ENCODE results near the gene PUSL1.

The PUSL1 gene

GRCh38 chr1:1335792-1336248 is 27.4 kb downstream of the PUSL1 start:
- Histone ChIP-seq H2AK5ac (ENCODE audit: low read length, severe bottlenecking) (no peak overlapping the region), H3K4me3 (ENCODE audit: insufficient read depth in 1 of 2, low read depth in 1 of 2, low read length in 2 of 2) (no peak overlapping the region), H3K36me3 (ENCODE audit: control insufficient read depth in 1 of 2, insufficient read depth in 2 of 2, low read depth in 1 of 2, low read length in 2 of 2) (peaks cover 18 to 89% of the 10 kb centered on the region in 2 experiments), H3K4ac (ENCODE audit: low read depth in 1 of 2, low read length in 2 of 2) (no peak overlapping the region), H3K14ac (ENCODE audit: low read length in 2 of 2) (no peak overlapping the region), H4K8ac (ENCODE audit: low read length) (no peak overlapping the region), H3K9ac (ENCODE audit: low read length) (no peak overlapping the region), H2BK120ac (ENCODE audit: low read depth, low read length) (no peak overlapping the region), H3K79me1 (replicated peaks; ENCODE audit: low read length, poor library complexity, severe bottlenecking) (peaks cover 15% of the 10 kb centered on the region), H3K23ac (ENCODE audit: low read length in 2 of 2) (no peak overlapping the region), H3K4me1 (ENCODE audit: control insufficient read depth, insufficient read depth, low read depth, low read length) (peaks cover 20% of the 10 kb centered on the region), H3K27ac (ENCODE audit: low read length, poor library complexity, severe bottlenecking) (no peak overlapping the region), H2BK12ac (ENCODE audit: low read length in 2 of 2) (no peak overlapping the region), H3K4me2 (ENCODE audit: low read length, poor library complexity, severe bottlenecking) (no peak overlapping the region), H2AFZ (ENCODE audit: low read depth, low read length) (no peak overlapping the region), H2BK5ac (ENCODE audit: low read depth, low read length, poor library complexity, severe bottlenecking) (no peak overlapping the region), H3K9me3 (ENCODE audit: control insufficient read depth, low read length) (no peaks in the 10 kb centered on the region), H2BK15ac (ENCODE audit: low read depth, poor library complexity, severe bottlenecking) (no peak overlapping the region), H3K27me3 (ENCODE audit: control insufficient read depth in 1 of 2, insufficient read depth in 1 of 2, low read length in 2 of 2) (no peaks in the 10 kb centered on the region), H4K91ac (ENCODE audit: low read length) (no peak overlapping the region), H3K18ac (ENCODE audit: low read depth in 1 of 2, low read length in 2 of 2) (no peak overlapping the region)
- no peak for DNase-seq
- WGBS = 95% methylated on average over 21 of the region's 21 CpGs

GRCh38 chr1:1336446-1336845 is 28.0 kb downstream of the PUSL1 start:
- Histone ChIP-seq H3K36me3 (ENCODE audit: control insufficient read depth in 1 of 2, insufficient read depth in 2 of 2, low read depth in 1 of 2, low read length in 2 of 2) (peaks cover 25 to 96% of the 10 kb centered on the region in 2 experiments), H3K27me3 (ENCODE audit: control insufficient read depth in 1 of 2, insufficient read depth in 1 of 2, low read length in 2 of 2) (no peaks in the 10 kb centered on the region), H3K14ac (ENCODE audit: low read length in 2 of 2) (no peak overlapping the region), H2BK5ac (ENCODE audit: low read depth, low read length, poor library complexity, severe bottlenecking) (no peak overlapping the region), H3K4me3 (ENCODE audit: insufficient read depth in 1 of 2, low read depth in 1 of 2, low read length in 2 of 2) (no peak overlapping the region), H3K4me1 (ENCODE audit: control insufficient read depth, insufficient read depth, low read depth, low read length) (peaks cover 19% of the 10 kb centered on the region), H3K9ac (ENCODE audit: low read length) (no peak overlapping the region), H3K18ac (ENCODE audit: low read depth in 1 of 2, low read length in 2 of 2) (no peak overlapping the region), H4K8ac (ENCODE audit: low read length) (no peak overlapping the region), H4K91ac (ENCODE audit: low read length) (no peak overlapping the region), H3K4ac (ENCODE audit: low read depth in 1 of 2, low read length in 2 of 2) (no peak overlapping the region), H3K4me2 (ENCODE audit: low read length, poor library complexity, severe bottlenecking) (no peak overlapping the region), H3K23ac (ENCODE audit: low read length in 2 of 2) (no peak overlapping the region), H3K9me3 (ENCODE audit: control insufficient read depth, low read length) (no peaks in the 10 kb centered on the region), H2BK120ac (ENCODE audit: low read depth, low read length) (no peak overlapping the region), H3K79me1 (replicated peaks; ENCODE audit: low read length, poor library complexity, severe bottlenecking) (peaks cover 21% of the 10 kb centered on the region), H2AK5ac (ENCODE audit: low read length, severe bottlenecking) (no peak overlapping the region), H2BK15ac (ENCODE audit: low read depth, poor library complexity, severe bottlenecking) (no peak overlapping the region), H3K27ac (ENCODE audit: low read length, poor library complexity, severe bottlenecking) (no peak overlapping the region), H2BK12ac (ENCODE audit: low read length in 2 of 2) (no peak overlapping the region), H2AFZ (ENCODE audit: low read depth, low read length) (no peak overlapping the region)
- 98% methylated on average over 26 of the region's 26 CpGs for WGBS
- DNase-seq = no peak

DNA sequence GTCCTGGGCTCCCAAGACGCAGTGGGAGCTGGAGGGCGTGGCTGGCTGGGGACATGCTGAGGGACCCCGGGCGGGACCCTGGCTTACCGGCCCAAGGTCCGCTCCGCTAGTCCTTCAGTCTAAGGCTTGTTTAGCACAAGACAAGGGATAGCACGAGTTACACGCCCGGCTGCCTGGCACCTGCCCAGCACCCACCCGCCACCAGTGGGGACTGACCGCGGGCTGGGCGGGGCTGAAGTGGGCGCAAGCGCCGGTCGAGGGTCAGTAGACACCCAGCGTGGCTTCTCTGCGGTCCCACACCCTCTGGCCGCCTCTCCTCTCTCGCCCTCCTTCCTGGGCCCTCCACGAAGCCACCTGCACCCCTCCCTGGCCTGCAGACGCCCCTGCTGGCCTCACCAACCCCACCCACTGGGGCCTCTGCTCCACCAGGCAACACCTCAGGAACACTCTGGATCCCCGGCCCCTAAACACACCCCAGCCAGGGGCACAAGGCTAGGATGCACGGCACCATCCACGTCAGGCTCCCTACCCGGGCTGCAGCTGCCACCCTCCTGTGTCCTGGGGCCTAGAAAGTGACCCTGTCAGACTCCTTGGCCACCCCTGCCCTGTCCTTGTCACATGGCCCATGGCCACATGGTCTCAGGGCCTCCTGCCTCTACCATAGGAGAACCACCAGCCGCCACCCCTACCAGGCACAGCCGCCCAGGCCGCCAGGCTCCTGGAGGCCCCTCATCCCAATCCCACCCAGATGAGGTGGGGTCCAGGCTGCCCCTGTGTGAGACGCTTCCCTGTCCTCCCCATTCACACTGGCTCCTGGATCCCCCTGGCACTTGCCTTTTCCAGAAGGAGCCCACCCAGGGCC is 28.8 kb downstream of the PUSL1 start:
- Histone ChIP-seq H2BK5ac (ENCODE audit: low read depth, low read length, poor library complexity, severe bottlenecking) (no peak overlapping the region), H2BK15ac (ENCODE audit: low read depth, poor library complexity, severe bottlenecking) (no peak overlapping the region), H3K14ac (ENCODE audit: low read length in 2 of 2) (no peak overlapping the region), H3K9me3 (ENCODE audit: control insufficient read depth, low read length) (no peaks in the 10 kb centered on the region), H2AK5ac (ENCODE audit: low read length, severe bottlenecking) (no peak overlapping the region), H2AFZ (ENCODE audit: low read depth, low read length) (no peak overlapping the region), H4K91ac (ENCODE audit: low read length) (no peak overlapping the region), H3K23ac (ENCODE audit: low read length in 2 of 2) (no peak overlapping the region), H3K4ac (ENCODE audit: low read depth in 1 of 2, low read length in 2 of 2) (no peak overlapping the region), H3K18ac (ENCODE audit: low read depth in 1 of 2, low read length in 2 of 2) (no peak overlapping the region), H2BK120ac (ENCODE audit: low read depth, low read length) (no peak overlapping the region), H3K4me2 (ENCODE audit: low read length, poor library complexity, severe bottlenecking) (no peak overlapping the region), H3K27me3 (ENCODE audit: control insufficient read depth in 1 of 2, insufficient read depth in 1 of 2, low read length in 2 of 2) (no peaks in the 10 kb centered on the region), H3K4me3 (ENCODE audit: insufficient read depth in 1 of 2, low read depth in 1 of 2, low read length in 2 of 2) (no peak overlapping the region), H3K79me1 (replicated peaks; ENCODE audit: low read length, poor library complexity, severe bottlenecking) (peaks cover 24% of the 10 kb centered on the region), H4K8ac (ENCODE audit: low read length) (no peak overlapping the region), H2BK12ac (ENCODE audit: low read length in 2 of 2) (no peak overlapping the region), H3K9ac (ENCODE audit: low read length) (no peak overlapping the region), H3K36me3 (ENCODE audit: control insufficient read depth in 1 of 2, insufficient read depth in 2 of 2, low read depth in 1 of 2, low read length in 2 of 2) (peaks cover 31 to 100% of the 10 kb centered on the region in 2 experiments), H3K4me1 (ENCODE audit: control insufficient read depth, insufficient read depth, low read depth, low read length) (peaks cover 16% of the 10 kb centered on the region), H3K27ac (ENCODE audit: low read length, poor library complexity, severe bottlenecking) (no peak overlapping the region)
- DNase-seq = no peak
- WGBS = 98% methylated on average over 31 of the region's 32 CpGs

- H2AK5ac ChIP-seq (ENCODE audit: low read length, severe bottlenecking) = no peak overlapping the region
- no peak overlapping the region for H2BK120ac ChIP-seq (ENCODE audit: low read depth, low read length)
- peaks cover 31 to 100% of the 10 kb centered on the region in 2 experiments for H3K36me3 ChIP-seq (ENCODE audit: control insufficient read depth in 1 of 2, insufficient read depth in 2 of 2, low read depth in 1 of 2, low read length in 2 of 2)
- peaks cover 13% of the 10 kb centered on the region for H3K4me1 ChIP-seq (ENCODE audit: control insufficient read depth, insufficient read depth, low read depth, low read length)
- no peak for DNase-seq
- H3K9me3 ChIP-seq (ENCODE audit: control insufficient read depth, low read length) = no peaks in the 10 kb centered on the region
- no peak overlapping the region for H3K9ac ChIP-seq (ENCODE audit: low read length)
- no peak overlapping the region for H2BK12ac ChIP-seq (ENCODE audit: low read length in 2 of 2)
- H4K91ac ChIP-seq (ENCODE audit: low read length) = no peak overlapping the region
- H3K27ac ChIP-seq (ENCODE audit: low read length, poor library complexity, severe bottlenecking) = no peak overlapping the region
- H3K4me2 ChIP-seq (ENCODE audit: low read length, poor library complexity, severe bottlenecking) = no peak overlapping the region
- H3K18ac ChIP-seq (ENCODE audit: low read depth in 1 of 2, low read length in 2 of 2) = no peak overlapping the region
- H3K27me3 ChIP-seq (ENCODE audit: control insufficient read depth in 1 of 2, insufficient read depth in 1 of 2, low read length in 2 of 2) = no peaks in the 10 kb centered on the region
- no peak overlapping the region for H2BK15ac ChIP-seq (ENCODE audit: low read depth, poor library complexity, severe bottlenecking)
- no peak overlapping the region for H4K8ac ChIP-seq (ENCODE audit: low read length)
- H2BK5ac ChIP-seq (ENCODE audit: low read depth, low read length, poor library complexity, severe bottlenecking) = no peak overlapping the region
- H3K23ac ChIP-seq (ENCODE audit: low read length in 2 of 2) = no peak overlapping the region
- H3K4me3 ChIP-seq (ENCODE audit: insufficient read depth in 1 of 2, low read depth in 1 of 2, low read length in 2 of 2) = no peak overlapping the region
- peaks cover 29% of the 10 kb centered on the region for H3K79me1 ChIP-seq (replicated peaks; ENCODE audit: low read length, poor library complexity, severe bottlenecking)
- H2AFZ ChIP-seq (ENCODE audit: low read depth, low read length) = no peak overlapping the region
- no peak overlapping the region for H3K4ac ChIP-seq (ENCODE audit: low read depth in 1 of 2, low read length in 2 of 2)
- no peak overlapping the region for H3K14ac ChIP-seq (ENCODE audit: low read length in 2 of 2)
- WGBS = 93% methylated on average over 17 of the region's 18 CpGs
These were observed 29.4 kb downstream of the PUSL1 start for GRCh38 chr1:1337793-1338147.

All from mesenchymal stem cell (in vitro differentiated cells and primary cell).